Measurements from ENCODE around the gene SMC6.

The SMC6 gene

GRCh38 chr2:17646838-17647701 is 106.5 kb downstream of the SMC6 start:
- no peak for DNase-seq (ENCODE audit: low spot score)

GRCh38 chr2:17646081-17646554 is 107.5 kb downstream of the SMC6 start:
- DNase-seq (ENCODE audit: low spot score) = peak; percentile 49

GRCh38 chr2:17644997-17645720 is 108.5 kb downstream of the SMC6 start:
- no peak for DNase-seq (ENCODE audit: low spot score)

GRCh38 chr2:17643031-17643615 is 110.5 kb downstream of the SMC6 start:
- peak; percentile 88 for DNase-seq (ENCODE audit: low spot score)

- no peak for DNase-seq (ENCODE audit: low spot score)
These were observed 113.2 kb downstream of the SMC6 start for GRCh38 chr2:17640406-17640805.

GRCh38 chr2:17638196-17638743 is 115.3 kb downstream of the SMC6 start:
- DNase-seq (ENCODE audit: low spot score) = no peak

GRCh38 chr2:17637131-17637906 is 116.3 kb downstream of the SMC6 start:
- no peak for DNase-seq (ENCODE audit: low spot score)

- no peak for DNase-seq (ENCODE audit: low spot score)
These were observed 117.4 kb downstream of the SMC6 start for GRCh38 chr2:17636257-17636656.

GRCh38 chr2:17634997-17635396 is 118.6 kb downstream of the SMC6 start:
- no peak for DNase-seq (ENCODE audit: low spot score)

- no peak for DNase-seq (ENCODE audit: low spot score)
These were observed 123.5 kb downstream of the SMC6 start for GRCh38 chr2:17630089-17630488.

- no peak for DNase-seq (ENCODE audit: low spot score)
These were observed 125.0 kb downstream of the SMC6 start for GRCh38 chr2:17628349-17629261.

GRCh38 chr2:17627434-17627833 is 126.2 kb downstream of the SMC6 start:
- DNase-seq (ENCODE audit: low spot score) = no peak

- no peak for DNase-seq (ENCODE audit: low spot score)
These were observed 126.6 kb downstream of the SMC6 start for GRCh38 chr2:17626986-17627385.

GRCh38 chr2:17625446-17625845 is 128.2 kb downstream of the SMC6 start:
- no peak for DNase-seq (ENCODE audit: low spot score)

- DNase-seq (ENCODE audit: low spot score) = peak; percentile 27
These were observed 131.8 kb downstream of the SMC6 start for GRCh38 chr2:17621781-17622180.

- DNase-seq (ENCODE audit: low spot score) = no peak
These were observed 132.8 kb downstream of the SMC6 start for GRCh38 chr2:17620841-17621240.

- no peak for DNase-seq (ENCODE audit: low spot score)
These were observed 133.3 kb downstream of the SMC6 start for GRCh38 chr2:17620280-17620679.

GRCh38 chr2:17617955-17618354 is 135.7 kb downstream of the SMC6 start:
- DNase-seq (ENCODE audit: low spot score) = no peak

GRCh38 chr2:17617516-17617915 is 136.1 kb downstream of the SMC6 start:
- DNase-seq (ENCODE audit: low spot score) = no peak

GRCh38 chr2:17616405-17616804 is 137.2 kb downstream of the SMC6 start:
- DNase-seq (ENCODE audit: low spot score) = no peak

Measured in AG08396 (cell line).